SK-N-SH treated with all-trans-retinoic acid at 6 μM for 48 hours (cell line): ENCODE data around the gene HPCAL1.

ENCODE experiments used
- ATAC-seq: fragments of 200-7000 bp; cut with Tn5 transposase; 3 replicates; pipeline ENCODE4 v1.9.1; 2020; ENCODE audit warnings: mild to moderate bottlenecking, moderate library complexity
- BACH2 ChIP-seq: fragments of 250-450 bp; sonication (Bioruptor Pico); IDR thresholded peaks from 2 replicates; pipeline ENCODE4 v1.9.0; 2021; ENCODE audit warnings: mild to moderate bottlenecking, borderline replicate concordance
- CREB5 ChIP-seq: fragments of 250-450 bp; sonication (Bioruptor Pico); IDR thresholded peaks from 2 replicates; pipeline ENCODE4 v1.5.1; 2020; ENCODE audit warnings: low read depth, mild to moderate bottlenecking, moderate library complexity
- CSRNP3 ChIP-seq: fragments of 250-450 bp; sonication (Bioruptor Pico); IDR thresholded peaks from 2 replicates; pipeline ENCODE4 v1.5.1; 2021; ENCODE audit warnings: mild to moderate bottlenecking, moderate library complexity
- ESRRG ChIP-seq: fragments of 250-450 bp; sonication (Bioruptor Pico); IDR thresholded peaks from 2 replicates; pipeline ENCODE4 v1.6.1; 2021; ENCODE audit warnings: mild to moderate bottlenecking
- GLIS3 ChIP-seq: fragments of 250-450 bp; sonication (Bioruptor Pico); IDR thresholded peaks from 2 replicates; pipeline ENCODE4 v1.5.0; 2020; ENCODE audit warnings: mild to moderate bottlenecking, moderate library complexity
- ISL1 ChIP-seq: fragments of 250-450 bp; sonication (Bioruptor Pico); IDR thresholded peaks from 2 replicates; pipeline ENCODE4 v2.1.2; 2022; ENCODE audit warnings: mild to moderate bottlenecking, moderate library complexity
- PATZ1 ChIP-seq: fragments of 250-450 bp; sonication (Bioruptor Pico); IDR thresholded peaks from 2 replicates; pipeline ENCODE4 v1.8.0; 2020; ENCODE audit warnings: mild to moderate bottlenecking, moderate library complexity, borderline replicate concordance
- RARB ChIP-seq: fragments of 250-450 bp; sonication (Bioruptor Pico); IDR thresholded peaks from 2 replicates; pipeline ENCODE4 v1.8.0; 2021; ENCODE audit warnings: mild to moderate bottlenecking, moderate library complexity
- SNAI2 ChIP-seq: fragments of 250-450 bp; sonication (Bioruptor Pico); IDR thresholded peaks from 2 replicates; pipeline ENCODE4 v1.5.0; 2020; ENCODE audit warnings: mild to moderate bottlenecking, moderate library complexity
- TCF4 ChIP-seq: fragments of 250-450 bp; sonication (Bioruptor Pico); IDR thresholded peaks from 2 replicates; pipeline ENCODE4 v1.8.0; 2021; ENCODE audit warnings: mild to moderate bottlenecking, moderate library complexity, borderline replicate concordance
- TSHZ2 ChIP-seq: fragments of 250-450 bp; sonication (Bioruptor Pico); IDR thresholded peaks from 2 replicates; pipeline ENCODE4 v1.5.0; 2020; ENCODE audit warnings: mild to moderate bottlenecking, moderate library complexity
- ZC3H10 ChIP-seq: fragments of 250-450 bp; sonication (Bioruptor Pico); IDR thresholded peaks from 2 replicates; pipeline ENCODE4 v1.5.1; 2021; ENCODE audit warnings: mild to moderate bottlenecking, moderate library complexity
- ZFP3 ChIP-seq: fragments of 250-450 bp; sonication (Bioruptor Pico); IDR thresholded peaks from 2 replicates; pipeline ENCODE4 v1.5.0; 2020; ENCODE audit warnings: mild to moderate bottlenecking, moderate library complexity
- ZFP30 ChIP-seq: fragments of 450-650 bp; formaldehyde crosslinking; IDR thresholded peaks from 2 replicates; pipeline ENCODE4 v1.5.0; 2022; ENCODE audit warnings: mild to moderate bottlenecking, moderate library complexity
- ZNF565 ChIP-seq: fragments of 450-650 bp; formaldehyde crosslinking; conservative IDR thresholded peaks from 2 replicates; pipeline ENCODE4 v1.5.0; 2020; ENCODE audit warnings: low read depth, mild to moderate bottlenecking, moderate library complexity
- ZNF70 ChIP-seq: fragments of 450-650 bp; formaldehyde crosslinking; IDR thresholded peaks from 2 replicates; pipeline ENCODE4 v1.5.0; 2020; ENCODE audit warnings: mild to moderate bottlenecking, moderate library complexity
- ZNF8 ChIP-seq: fragments of 450-650 bp; formaldehyde crosslinking; IDR thresholded peaks from 2 replicates; pipeline ENCODE4 v1.5.0; 2020; ENCODE audit warnings: mild to moderate bottlenecking, moderate library complexity

HPCAL1 gene

GRCh38 chr2:10285556-10286198 is 17.0 kb upstream of the HPCAL1 start:
- TF ChIP-seq PATZ1 (CRISPR knock-in tag) = no peak
- TF ChIP-seq TSHZ2 (CRISPR knock-in tag) = peak; percentile 66; the same call in 1 of the 2 replicates
- TF ChIP-seq ZFP30 (CRISPR knock-in tag) = peak; percentile 29; the same call in 1 of the 2 replicates
- no peak for TF ChIP-seq CREB5
- no peak; the same call in 1 of the 2 replicates for TF ChIP-seq GLIS3 (CRISPR knock-in tag)
- no peak for TF ChIP-seq CSRNP3
- no peak for TF ChIP-seq ZC3H10 (CRISPR knock-in tag)
- peak; percentile 54; the same call in 1 of the 2 replicates for TF ChIP-seq ZNF70 (CRISPR knock-in tag)
- TF ChIP-seq SNAI2 (CRISPR knock-in tag) = peak; percentile 60; the same call in 1 of the 2 replicates
- peak; percentile 34; the same call in 1 of the 2 replicates for TF ChIP-seq TCF4 (CRISPR knock-in tag)
- TF ChIP-seq BACH2 = peak; percentile 90; the same call in 1 of the 2 replicates
- peak; percentile 32; the same call in 1 of the 2 replicates for TF ChIP-seq ISL1 (CRISPR knock-in tag)
- TF ChIP-seq ZNF565 (CRISPR knock-in tag) = 0 out of 2 replicates have a peak, but pooled peaks have one; percentile 54
- no peak for TF ChIP-seq ZNF8 (CRISPR knock-in tag)
- peak; percentile 74 for TF ChIP-seq ZFP3 (CRISPR knock-in tag)
- peak; percentile 77 for ATAC-seq

GRCh38 chr2:10286216-10287037 is 16.3 kb upstream of the HPCAL1 start:
- peak; percentile 3 for ATAC-seq
- TF ChIP-seq PATZ1 (CRISPR knock-in tag) (no peak), RARB (CRISPR knock-in tag) (no peak), SNAI2 (CRISPR knock-in tag) (no peak), TCF4 (CRISPR knock-in tag) (peak; percentile 13; the same call in 1 of the 2 replicates), ZC3H10 (CRISPR knock-in tag) (no peak), TSHZ2 (CRISPR knock-in tag) (peak; percentile 61), ZNF565 (CRISPR knock-in tag) (no peak), ESRRG (CRISPR knock-in tag) (0 out of 2 replicates have a peak, but pooled peaks have one; percentile 32)
- TF ChIP-seq, all 23 proteins: peak for 3
